Hepatocyte (in vitro differentiated cells): ENCODE data around the gene GMEB2.

Source experiments
- CTCF ChIP-seq: fragments of 200-600 bp; sonication (generic); IDR thresholded peaks from 2 replicates; pipeline ENCODE4 v1.5.1; 2016; ENCODE audit warnings: antibody characterized with exemption, mild to moderate bottlenecking; ENCODE audit not compliant: poor library complexity
- EZH2 ChIP-seq: fragments of 200-600 bp; sonication (generic); IDR thresholded peaks from 2 replicates; pipeline ENCODE4 v1.6.1; 2016; ENCODE audit warnings: antibody characterized with exemption, mild to moderate bottlenecking, borderline replicate concordance

- TF ChIP-seq CTCF (no peak), EZH2 (no peak)
Measured at GRCh38 chr20:63672666-63673065, 45.8 kb upstream of the GMEB2 start.
